GM18907 (cell line): ENCODE results near the gene UMAD1.

Experiments used
- ATAC-seq: cut with Tn5 transposase; IDR thresholded peaks from one replicate; pipeline ENCODE4 v1.9.1; 2021; ENCODE audit warnings: mild to moderate bottlenecking, moderate library complexity; ENCODE audit not compliant: unreplicated experiment

Gene UMAD1

DNA sequence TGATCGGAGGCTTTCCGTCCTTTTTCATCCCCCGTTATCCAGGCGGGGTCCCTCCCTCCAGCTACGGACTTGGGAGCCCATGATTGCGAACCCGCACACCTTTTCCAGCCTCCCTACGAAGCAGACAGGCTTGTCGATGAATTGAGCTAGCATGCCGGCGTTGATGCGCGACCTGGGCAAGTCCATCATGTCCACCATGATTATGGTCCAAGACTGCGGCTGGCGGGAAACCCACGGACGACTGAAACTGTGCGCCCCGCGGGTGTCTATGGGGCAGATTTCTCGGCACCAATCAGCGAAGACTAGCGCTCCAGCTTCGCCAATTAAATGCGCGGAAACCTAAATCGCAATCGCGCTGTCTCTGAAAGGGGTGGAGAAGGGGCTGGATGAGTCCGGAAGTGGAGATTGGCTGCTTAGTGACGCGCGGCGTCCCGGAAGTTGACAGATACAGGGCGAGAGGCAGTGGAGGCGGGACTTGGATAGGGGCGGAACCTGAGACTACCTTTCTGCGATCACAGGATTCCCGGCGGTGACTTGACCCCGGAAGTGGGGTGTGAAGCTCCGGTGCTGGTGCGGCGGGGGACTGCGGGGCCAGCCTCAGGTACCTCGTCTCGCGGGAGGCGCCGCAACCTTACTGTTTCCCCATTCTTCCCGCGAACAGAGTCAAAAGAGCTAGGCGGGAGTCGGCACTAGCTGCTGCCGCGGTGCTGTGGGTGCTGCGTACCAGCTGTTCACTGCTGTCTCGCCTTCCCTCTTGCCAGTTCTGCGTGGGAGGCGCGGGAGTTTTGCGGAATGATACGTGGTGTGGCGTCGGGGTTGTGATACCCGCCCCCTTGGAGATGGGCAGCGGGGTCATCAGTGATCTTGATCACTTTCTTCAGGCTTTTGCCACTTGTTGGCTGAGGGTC lies at the start of gene UMAD1:
TSS of gene UMAD1 (plus strand) at position 532 of the 908 bp plus-strand sequence. CDS start 32,620 bp downstream, outside the sequence.
- ATAC-seq: peak; percentile 97

DNA sequence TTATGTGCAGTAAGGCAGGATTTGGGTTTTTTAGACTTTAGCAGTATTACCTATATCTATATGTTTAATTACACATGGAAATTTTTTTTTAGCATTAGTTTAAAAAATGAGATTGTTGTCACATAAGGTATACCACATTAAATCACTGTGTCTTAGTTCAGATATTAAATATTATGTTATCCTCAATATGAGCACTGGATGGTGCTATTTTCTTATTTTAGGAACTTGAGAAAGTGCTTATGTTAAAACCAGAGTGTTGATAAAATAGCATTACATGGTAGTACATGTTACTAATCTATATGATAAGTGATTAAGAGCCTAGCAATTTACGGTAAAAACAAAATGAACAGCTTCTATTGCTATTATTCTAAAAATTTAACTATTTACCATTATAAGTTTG lies 45.1 kb upstream of the UMAD1 start:
- ATAC-seq: no peak

- ATAC-seq: no peak
Observed at GRCh38 chr7:7596176-7596575, 44.4 kb upstream of the UMAD1 start.

DNA sequence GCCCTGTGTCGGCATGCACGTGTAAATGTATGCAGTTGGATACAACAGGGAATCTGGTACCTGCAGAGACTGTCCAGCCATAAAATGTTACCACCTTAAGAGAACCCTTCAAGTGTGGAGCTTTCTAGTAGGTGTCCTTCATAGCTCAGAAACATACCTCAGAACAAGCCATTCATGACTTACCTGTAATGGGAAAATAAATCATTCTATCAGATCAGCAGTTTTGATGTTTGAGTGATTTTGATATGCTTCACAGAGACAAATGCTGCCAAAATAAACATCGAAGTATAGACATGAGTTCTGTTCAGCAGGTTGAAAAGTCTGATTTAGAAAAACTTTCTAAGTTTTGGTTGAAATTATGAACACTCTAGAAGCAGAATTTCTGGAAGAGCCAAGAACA lies 33.5 kb upstream of the UMAD1 start:
- ATAC-seq: no peak

GRCh38 chr7:7609330-7609729 lies 31.2 kb upstream of the UMAD1 start:
- ATAC-seq: no peak

DNA sequence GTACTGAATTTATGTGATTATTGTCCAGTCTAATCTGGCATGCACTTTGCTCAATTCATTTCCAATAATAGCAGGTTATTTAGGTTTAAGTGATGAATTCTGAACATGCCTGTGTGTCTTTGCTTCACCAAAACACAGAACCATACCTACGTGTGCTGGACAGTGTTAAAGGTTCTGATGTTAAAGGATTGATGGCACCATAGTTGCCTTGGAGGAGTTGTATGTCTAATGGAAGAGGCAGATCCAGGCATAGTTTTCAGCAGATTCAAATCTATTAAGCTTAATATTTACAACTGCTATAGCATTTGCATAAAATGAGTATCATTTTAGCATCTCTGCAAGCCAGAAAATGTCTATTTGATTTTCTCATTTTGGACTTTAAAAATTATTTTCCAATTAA lies 28.0 kb upstream of the UMAD1 start:
- ATAC-seq: no peak

DNA sequence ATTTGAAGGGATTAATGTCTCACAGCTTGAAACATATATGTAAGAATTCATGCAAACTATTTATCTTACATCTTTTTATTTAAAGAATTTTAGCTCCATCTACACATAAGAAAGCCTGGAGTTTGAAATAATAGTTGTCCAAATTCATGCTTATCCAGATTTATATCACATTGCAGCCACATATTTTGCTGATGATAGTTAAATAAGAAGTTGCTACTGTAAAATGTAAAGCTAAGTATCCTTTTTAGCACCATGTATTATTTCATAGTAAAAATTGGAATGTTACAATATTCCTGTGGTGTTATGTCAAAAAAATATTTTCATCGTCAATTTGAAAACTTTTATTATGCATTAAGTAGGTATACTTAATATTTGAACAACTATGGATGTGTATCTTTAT lies 27.3 kb upstream of the UMAD1 start:
- no peak for ATAC-seq

DNA sequence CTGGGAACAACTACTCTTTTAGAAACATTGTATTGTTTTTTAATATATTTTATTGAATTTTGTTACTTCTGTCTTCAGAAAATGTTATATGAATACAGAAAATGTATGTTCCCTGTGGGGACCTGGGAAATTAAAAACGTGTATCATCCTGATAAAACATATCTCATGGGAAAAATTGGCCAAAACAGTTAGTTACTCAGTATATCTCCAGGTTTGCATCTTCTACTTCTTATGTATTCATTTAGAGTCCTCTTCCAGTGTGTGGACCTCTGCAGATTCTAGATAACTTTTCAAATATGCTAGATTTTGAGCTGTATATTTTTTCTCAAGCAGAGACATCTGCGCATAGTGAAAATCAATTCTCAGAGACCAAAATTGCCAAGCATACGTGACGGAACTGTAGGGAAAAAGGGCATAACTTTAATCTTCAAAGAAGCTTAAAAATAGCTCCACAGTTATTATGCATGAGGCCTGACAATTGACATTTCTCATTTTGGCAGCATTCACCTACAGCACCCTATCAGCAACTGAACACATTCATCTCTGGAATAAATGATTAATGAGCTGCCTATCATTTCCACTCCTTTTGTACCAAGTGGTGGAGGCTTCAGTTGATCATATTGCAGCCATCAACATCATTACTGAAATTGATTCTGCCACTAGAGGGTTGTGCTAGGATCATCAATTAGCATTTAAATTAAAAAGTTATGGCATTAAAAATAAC lies 26.4 kb upstream of the UMAD1 start:
- no peak for ATAC-seq

- no peak for ATAC-seq
Observed at GRCh38 chr7:7617550-7617949, 23.0 kb upstream of the UMAD1 start.

- no peak for ATAC-seq
Observed at GRCh38 chr7:7618410-7618809, 22.1 kb upstream of the UMAD1 start.

DNA sequence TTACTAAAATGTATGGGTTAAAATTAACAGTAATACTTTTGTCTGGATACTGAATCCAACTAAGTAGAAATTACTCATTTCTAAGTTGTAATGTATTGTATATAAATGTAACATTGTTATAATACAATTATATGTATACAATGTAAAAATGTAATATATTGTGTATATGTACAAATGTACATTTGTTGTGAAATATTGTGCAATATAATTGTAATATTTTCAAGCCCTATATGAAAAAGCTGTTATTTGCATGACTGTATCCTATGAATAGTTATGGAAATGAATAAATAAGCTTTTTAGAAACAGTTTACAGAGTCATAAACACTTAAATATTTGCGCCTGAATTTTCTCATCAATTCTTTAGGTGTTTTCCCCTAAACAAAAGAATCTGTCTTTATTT lies 20.3 kb upstream of the UMAD1 start:
- ATAC-seq: no peak

DNA sequence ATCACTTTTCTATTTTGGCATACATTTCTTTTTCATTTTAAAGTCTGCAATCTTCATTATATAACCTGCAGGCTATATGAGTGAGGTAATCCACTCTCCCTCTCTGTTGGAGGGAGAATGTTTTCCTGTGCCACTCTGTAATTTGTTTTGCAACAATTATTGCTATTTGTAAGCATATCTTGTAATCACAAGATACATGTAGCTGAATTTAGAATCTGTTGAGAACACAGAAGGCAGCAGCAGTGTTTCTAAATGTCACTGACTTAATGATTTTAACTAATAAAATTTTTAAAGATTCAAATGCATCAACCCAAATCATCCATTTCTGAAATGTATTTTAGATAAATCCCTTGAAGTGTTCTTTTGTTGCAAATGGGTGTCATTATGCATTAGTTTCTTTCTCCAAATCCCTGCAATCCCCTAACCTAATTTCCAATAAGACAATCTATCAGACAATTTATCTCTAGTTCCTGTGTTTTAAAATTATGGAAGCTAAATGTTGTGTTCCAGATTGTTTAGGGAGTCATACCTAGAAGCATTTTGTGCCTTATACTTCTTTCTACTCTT lies 19.8 kb upstream of the UMAD1 start:
- ATAC-seq: no peak

- no peak for ATAC-seq
Observed at GRCh38 chr7:7628476-7628875, 12.1 kb upstream of the UMAD1 start.

- ATAC-seq: no peak
Observed at GRCh38 chr7:7630626-7631329, 9.8 kb upstream of the UMAD1 start.

- ATAC-seq: no peak
Observed at GRCh38 chr7:7639421-7639820, 1.1 kb upstream of the UMAD1 start.

DNA sequence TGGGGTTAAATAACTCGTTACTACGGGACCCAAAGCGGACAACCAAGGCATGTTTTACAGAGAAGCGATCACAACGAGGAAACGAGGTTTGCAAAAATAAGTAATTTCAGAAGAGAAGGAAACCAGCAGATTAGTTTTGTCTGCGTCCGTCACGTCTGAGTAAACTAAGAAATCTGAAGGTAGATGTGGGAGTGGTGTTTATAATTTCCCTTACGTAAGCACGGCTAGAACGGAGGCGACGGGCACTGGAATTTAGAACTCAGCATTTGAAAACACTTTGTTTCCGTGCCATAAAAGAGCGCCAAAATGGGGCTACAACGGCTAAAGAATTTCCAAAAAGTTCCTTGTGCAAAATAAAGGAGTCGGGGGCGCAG lies 718 bp upstream of the UMAD1 start:
- no peak for ATAC-seq

GRCh38 chr7:7641129-7641663 lies 644 bp downstream of the UMAD1 start:
- peak; percentile 21 for ATAC-seq

GRCh38 chr7:7642081-7642480 lies 1.5 kb downstream of the UMAD1 start:
- ATAC-seq: no peak

GRCh38 chr7:7647495-7648036 lies 7.0 kb downstream of the UMAD1 start:
- no peak for ATAC-seq

- ATAC-seq: peak; percentile 42
Observed at GRCh38 chr7:7650682-7651206, 10.2 kb downstream of the UMAD1 start.
